ENCODE measurements around the gene FAM83B. TPM values are rescaled to one million over a fixed set of nuclear protein-coding genes. Genes with fewer than 3 reads are reported as not detected.

Gene FAM83B, protein sequence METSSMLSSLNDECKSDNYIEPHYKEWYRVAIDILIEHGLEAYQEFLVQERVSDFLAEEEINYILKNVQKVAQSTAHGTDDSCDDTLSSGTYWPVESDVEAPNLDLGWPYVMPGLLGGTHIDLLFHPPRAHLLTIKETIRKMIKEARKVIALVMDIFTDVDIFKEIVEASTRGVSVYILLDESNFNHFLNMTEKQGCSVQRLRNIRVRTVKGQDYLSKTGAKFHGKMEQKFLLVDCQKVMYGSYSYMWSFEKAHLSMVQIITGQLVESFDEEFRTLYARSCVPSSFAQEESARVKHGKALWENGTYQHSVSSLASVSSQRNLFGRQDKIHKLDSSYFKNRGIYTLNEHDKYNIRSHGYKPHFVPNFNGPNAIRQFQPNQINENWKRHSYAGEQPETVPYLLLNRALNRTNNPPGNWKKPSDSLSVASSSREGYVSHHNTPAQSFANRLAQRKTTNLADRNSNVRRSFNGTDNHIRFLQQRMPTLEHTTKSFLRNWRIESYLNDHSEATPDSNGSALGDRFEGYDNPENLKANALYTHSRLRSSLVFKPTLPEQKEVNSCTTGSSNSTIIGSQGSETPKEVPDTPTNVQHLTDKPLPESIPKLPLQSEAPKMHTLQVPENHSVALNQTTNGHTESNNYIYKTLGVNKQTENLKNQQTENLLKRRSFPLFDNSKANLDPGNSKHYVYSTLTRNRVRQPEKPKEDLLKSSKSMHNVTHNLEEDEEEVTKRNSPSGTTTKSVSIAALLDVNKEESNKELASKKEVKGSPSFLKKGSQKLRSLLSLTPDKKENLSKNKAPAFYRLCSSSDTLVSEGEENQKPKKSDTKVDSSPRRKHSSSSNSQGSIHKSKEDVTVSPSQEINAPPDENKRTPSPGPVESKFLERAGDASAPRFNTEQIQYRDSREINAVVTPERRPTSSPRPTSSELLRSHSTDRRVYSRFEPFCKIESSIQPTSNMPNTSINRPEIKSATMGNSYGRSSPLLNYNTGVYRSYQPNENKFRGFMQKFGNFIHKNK
- 0.16 TPM in 1 of 2 replicates, not detected in the other for total RNA-seq

GRCh38 chr6:54846243-54846856 lies at the start of gene FAM83B:
Gene FAM83B, plus strand, starts transcription at chr6:54846771. Its CDS starts 23,476 bp downstream, at chr6:54870247.

